Anterior cingulate cortex (tissue), 58 donors: ENCODE measurements around the gene NLRC5.

ENCODE experiments used
- DNase-seq, 58 donors: peaks; one replicate each; lab custom pipeline; 2025; lab: John Stamatoyannopoulos, UW

NLRC5 gene, protein sequence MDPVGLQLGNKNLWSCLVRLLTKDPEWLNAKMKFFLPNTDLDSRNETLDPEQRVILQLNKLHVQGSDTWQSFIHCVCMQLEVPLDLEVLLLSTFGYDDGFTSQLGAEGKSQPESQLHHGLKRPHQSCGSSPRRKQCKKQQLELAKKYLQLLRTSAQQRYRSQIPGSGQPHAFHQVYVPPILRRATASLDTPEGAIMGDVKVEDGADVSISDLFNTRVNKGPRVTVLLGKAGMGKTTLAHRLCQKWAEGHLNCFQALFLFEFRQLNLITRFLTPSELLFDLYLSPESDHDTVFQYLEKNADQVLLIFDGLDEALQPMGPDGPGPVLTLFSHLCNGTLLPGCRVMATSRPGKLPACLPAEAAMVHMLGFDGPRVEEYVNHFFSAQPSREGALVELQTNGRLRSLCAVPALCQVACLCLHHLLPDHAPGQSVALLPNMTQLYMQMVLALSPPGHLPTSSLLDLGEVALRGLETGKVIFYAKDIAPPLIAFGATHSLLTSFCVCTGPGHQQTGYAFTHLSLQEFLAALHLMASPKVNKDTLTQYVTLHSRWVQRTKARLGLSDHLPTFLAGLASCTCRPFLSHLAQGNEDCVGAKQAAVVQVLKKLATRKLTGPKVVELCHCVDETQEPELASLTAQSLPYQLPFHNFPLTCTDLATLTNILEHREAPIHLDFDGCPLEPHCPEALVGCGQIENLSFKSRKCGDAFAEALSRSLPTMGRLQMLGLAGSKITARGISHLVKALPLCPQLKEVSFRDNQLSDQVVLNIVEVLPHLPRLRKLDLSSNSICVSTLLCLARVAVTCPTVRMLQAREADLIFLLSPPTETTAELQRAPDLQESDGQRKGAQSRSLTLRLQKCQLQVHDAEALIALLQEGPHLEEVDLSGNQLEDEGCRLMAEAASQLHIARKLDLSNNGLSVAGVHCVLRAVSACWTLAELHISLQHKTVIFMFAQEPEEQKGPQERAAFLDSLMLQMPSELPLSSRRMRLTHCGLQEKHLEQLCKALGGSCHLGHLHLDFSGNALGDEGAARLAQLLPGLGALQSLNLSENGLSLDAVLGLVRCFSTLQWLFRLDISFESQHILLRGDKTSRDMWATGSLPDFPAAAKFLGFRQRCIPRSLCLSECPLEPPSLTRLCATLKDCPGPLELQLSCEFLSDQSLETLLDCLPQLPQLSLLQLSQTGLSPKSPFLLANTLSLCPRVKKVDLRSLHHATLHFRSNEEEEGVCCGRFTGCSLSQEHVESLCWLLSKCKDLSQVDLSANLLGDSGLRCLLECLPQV (N-terminal part only)

GRCh38 chr16:56988948-56989945, at the start of gene NLRC5:
TSS of gene NLRC5 (plus strand) at chr16:56989557. CDS start at chr16:57020713, 31,156 bp downstream.
- peak in 55 of 58 donors; percentile 24 to 85 (median 63) for DNase-seq

DNA sequence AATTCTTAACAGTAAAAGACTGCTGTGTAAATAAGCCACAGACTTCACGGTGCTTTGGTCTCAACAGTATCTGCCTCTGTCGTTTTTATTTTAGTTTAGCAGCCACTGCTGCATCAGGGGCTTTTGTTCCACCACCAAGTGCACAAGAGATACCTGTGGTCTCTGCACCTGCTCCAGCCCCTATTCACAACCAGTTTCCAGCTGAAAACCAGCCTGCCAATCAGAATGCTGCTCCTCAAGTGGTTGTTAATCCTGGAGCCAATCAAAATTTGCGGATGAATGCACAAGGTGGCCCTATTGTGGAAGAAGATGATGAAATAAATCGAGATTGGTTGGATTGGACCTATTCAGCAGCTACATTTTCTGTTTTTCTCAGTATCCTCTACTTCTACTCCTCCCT, 49.6 kb upstream of the NLRC5 start:
- no peak for DNase-seq

DNA sequence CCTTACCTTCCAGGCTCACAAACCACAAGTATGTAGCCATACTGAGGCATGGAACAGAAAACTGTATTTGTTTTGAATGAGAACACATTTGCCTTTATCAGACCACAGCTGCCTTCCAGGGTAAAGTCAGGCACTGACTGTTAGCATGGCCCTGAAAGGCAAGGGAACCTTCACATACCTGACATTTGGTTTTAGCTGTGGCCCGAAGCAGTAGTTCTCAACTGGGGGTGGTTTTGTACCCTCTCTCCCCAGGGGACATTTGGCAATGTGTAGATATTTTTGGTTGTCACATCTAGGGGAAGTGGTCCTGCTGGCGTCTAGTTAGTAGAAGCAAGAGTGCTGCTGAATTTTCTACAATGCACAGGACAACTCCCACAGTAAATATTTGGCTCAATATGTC, 48.3 kb upstream of the NLRC5 start:
- DNase-seq: no peak

DNA sequence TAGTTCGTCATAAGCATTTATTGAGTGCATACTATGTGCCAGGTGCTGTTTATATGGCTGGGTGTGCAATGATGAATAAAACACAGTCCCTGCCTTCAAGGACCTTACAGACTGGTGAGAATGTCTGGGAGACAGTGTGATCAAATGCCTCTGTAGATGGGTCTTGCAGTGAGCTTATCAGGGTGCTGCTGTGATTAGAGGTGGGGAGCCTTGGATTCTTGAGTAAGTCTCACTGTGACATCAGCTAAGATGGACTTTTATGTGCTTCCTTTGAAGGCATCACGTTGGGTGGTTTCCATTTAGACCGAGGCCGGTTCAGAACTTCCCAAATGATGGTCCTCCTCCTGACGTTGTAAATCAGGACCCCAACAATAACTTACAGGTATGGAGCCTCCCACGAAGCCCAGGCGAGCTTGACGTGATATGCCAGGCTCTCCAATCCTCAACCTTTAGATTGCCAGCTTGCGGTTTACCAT, 47.5 kb upstream of the NLRC5 start:
- DNase-seq: no peak

- DNase-seq: no peak
Measured at GRCh38 chr16:56943761-56944375, 45.5 kb upstream of the NLRC5 start.

- no peak for DNase-seq
Measured at GRCh38 chr16:56944954-56945839, 44.2 kb upstream of the NLRC5 start.

DNA sequence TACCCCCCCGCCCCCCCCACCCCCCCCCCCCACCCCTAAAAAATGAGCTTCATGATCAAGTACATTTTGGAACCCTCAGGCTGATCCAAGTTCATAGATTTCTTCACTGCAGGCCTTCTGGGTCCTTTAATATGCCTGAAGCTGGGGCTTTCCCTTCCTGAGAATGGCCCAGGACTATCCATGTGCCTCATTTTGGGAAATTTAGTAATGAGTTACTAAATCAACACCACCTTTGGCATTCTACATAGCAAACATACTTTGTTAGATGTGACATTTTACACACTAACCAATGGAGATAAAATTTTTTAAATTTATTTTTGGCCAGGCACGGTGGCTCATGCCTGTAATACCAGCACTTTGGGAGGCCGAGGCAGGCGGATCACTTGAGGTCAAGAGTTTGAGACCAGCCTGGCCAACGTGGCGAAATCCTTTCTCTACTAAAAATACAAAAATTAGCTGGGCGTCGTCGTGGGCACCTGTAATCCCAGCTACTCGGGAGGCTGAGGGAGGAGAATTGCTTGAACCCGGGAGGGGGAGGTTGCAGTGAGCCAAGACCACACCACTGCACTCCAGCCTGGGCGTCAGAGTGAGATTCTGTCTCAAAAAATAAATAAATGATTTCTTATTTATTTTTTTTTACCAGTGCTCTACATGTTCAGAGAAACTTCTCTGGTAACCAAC, 43.4 kb upstream of the NLRC5 start:
- DNase-seq: no peak

DNA sequence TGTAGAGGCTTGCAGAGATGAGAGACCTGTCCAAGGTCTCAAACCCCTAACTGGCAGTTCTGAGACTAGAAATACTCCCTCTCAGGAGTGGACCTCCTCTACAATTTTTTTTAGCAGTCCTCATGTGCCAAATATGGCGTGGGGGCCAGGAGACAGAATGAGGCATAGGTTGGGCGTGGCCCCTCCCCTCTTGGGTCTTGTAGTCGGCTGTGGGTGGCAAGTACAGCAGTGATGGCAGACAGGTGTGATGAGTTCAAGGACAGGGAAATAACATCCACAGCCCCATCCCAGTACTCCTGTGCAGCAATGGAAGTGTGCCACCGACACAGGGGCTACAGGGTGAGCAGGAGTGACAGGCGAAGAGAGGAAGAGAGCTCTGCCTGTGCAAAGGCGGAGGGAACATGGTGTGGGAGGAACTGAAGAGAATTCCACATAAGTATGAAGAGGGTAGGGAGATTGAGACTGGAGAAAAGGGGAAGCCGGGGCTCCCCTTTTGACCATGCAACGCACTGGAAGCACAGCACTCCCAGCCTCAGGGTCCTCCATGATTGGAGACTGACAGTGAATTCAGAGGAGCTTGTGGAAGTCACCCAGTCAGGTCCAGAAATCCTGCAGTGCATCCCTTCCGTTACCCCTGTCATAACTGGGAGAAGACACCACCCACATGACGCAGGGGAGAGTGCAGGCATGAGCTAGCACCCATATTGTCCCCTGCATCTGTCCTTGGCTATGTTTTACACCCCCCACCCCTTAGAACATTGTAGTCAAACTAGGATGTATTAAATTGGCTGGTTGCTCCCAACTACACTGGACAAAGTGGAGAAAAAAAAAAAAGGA, 42.4 kb upstream of the NLRC5 start:
- peak in 2 of 58 donors; percentile 24 to 25 for DNase-seq

DNA sequence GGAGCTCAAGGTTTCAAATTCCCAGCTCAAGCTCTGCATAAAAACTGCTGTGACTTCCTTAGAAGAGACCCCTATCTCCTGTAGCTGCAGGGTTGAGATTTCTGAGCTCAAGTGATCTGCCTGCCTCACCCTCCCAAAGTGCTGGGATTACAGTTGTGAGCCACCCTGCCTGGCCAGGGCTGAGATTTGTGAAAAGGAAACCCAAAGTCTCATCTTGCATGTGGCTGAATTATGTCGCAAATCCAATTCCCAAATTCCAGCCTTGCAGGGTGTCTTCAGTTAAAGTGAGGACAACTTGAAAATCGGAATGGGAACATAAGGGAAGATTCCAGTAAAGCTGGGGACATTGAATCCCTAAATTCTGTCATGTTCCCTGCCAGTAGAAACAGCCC, 41.8 kb upstream of the NLRC5 start:
- DNase-seq: no peak

DNA sequence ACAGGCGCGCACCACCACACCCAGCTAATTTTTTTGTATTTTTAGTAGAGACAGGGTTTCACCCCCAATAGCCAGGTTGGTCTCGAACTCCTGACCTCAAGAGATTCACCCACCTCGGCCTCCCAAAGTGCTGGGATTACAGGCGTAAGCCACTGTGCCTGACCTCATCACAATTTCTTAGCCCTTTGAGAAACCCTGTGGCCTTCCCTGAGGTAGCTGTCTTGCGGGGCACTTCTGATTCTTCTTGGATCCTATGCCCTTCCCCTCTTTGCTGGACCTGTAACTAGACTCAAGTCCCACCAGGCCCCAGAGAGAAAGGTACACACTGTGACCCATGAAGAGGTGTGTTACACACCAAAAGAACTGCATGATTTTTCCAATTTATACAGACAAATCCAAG, 41.1 kb upstream of the NLRC5 start:
- DNase-seq: no peak

- no peak for DNase-seq
Measured at GRCh38 chr16:56950051-56950450, 39.3 kb upstream of the NLRC5 start.

DNA sequence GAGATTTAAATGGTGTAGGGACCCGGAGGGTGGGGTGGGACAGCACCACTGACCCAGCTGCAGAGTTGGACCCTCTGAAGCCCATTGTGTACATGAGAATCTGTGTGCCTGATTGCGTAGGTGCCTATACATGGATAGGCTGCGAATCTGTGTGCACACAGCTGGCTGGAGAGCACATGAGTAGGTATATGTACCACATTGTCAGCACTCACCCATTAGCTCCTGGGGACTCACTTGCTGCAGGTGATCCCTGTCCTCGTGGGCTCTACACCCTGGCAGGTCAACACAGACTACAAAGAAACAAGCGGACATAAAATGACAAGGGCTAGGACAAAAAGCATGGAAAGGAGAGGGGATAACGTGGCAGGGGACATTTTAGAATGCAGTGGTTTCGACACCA, 38.9 kb upstream of the NLRC5 start:
- no peak for DNase-seq

- peak in 8 of 58 donors; percentile 15 to 55 (median 30) for DNase-seq
Measured at GRCh38 chr16:56950881-56951771, 38.2 kb upstream of the NLRC5 start.

- DNase-seq: no peak
Measured at GRCh38 chr16:56953006-56953405, 36.4 kb upstream of the NLRC5 start.

- no peak for DNase-seq
Measured at GRCh38 chr16:56956076-56956475, 33.3 kb upstream of the NLRC5 start.
